SK-N-SH (cell line): ENCODE data around the gene DDA1. TPM values are rescaled to one million over a fixed set of nuclear protein-coding genes. Genes with fewer than 3 reads are reported as not detected.

ENCODE experiments used
- CTCF ChIA-PET: fragments of 300-600, 350-600 bp; formaldehyde crosslinking; extraction: SDS; loops from one replicate; lab custom pipeline; 2021; lab: Yijun Ruan, JAX
- POLR2A ChIA-PET: fragments of 350-600 bp; sonication (Branson Sonifier 250); formaldehyde crosslinking; extraction: SDS; loops from one replicate; lab custom pipeline; 2020; ENCODE audit warnings: antibody characterized with exemption, inconsistent platforms; lab: Yijun Ruan, JAX
- DNase-seq: peaks from one replicate; pipeline ENCODE4 v3.0.0; 2012
- H2AFZ ChIP-seq: fragments of 200-600 bp; sonication (generic); 2 replicates; pipeline ENCODE4 v1.8.1; 2016; ENCODE audit warnings: antibody characterized with exemption, mild to moderate bottlenecking, low read depth
- H3F3A ChIP-seq: fragments of 200-600 bp; sonication (generic); replicated peaks from 2 replicates; pipeline ENCODE3; 2016; ENCODE audit warnings: antibody characterized with exemption, mild to moderate bottlenecking; ENCODE audit not compliant: insufficient read depth
- H3K27ac ChIP-seq, 2 experiments: fragments of 200-500 bp in 1 of 2; fragments of 200-600 bp in 1 of 2; sonication (Bioruptor generic) in 1 of 2; sonication (generic), shearing (Covaris generic) in 1 of 2; 2 replicates each; pipeline versions ENCODE4 v1.5.1 to v1.6.1; 2014 to 2016; ENCODE audit warnings: low read depth in 2 of 2, inconsistent platforms in 1 of 2, low read length in 1 of 2, mild to moderate bottlenecking in 1 of 2, mixed read lengths in 1 of 2
- H3K27me3 ChIP-seq: fragments of 200-600 bp; sonication (generic), shearing (Covaris generic); 2 replicates; pipeline ENCODE4 v1.6.1; 2016; ENCODE audit warnings: mixed run types; ENCODE audit not compliant: insufficient read depth
- H3K36me3 ChIP-seq, 2 experiments: fragments of 200-500 bp in 1 of 2; fragments of 200-600 bp in 1 of 2; sonication (Bioruptor generic) in 1 of 2; sonication (generic) in 1 of 2; replicated peaks in 1 of 2; 2 replicates each; pipeline versions ENCODE3 to v1.5.1; 2014 to 2016; ENCODE audit warnings: low read length in 1 of 2, mild to moderate bottlenecking in 1 of 2; ENCODE audit not compliant: insufficient read depth in 2 of 2, control insufficient read depth in 1 of 2
- H3K4me1 ChIP-seq, 2 experiments: fragments of 200-500 bp in 1 of 2; fragments of 200-600 bp in 1 of 2; sonication (Bioruptor generic) in 1 of 2; sonication (generic), shearing (Covaris generic) in 1 of 2; 2 replicates each; pipeline versions ENCODE4 v1.5.1 to v1.6.1; 2014 to 2016; ENCODE audit warnings: low read depth in 1 of 2, low read length in 1 of 2, mixed run types in 1 of 2; ENCODE audit not compliant: insufficient read depth in 2 of 2, control insufficient read depth in 1 of 2
- H3K4me2 ChIP-seq: fragments of 200-600 bp; sonication (generic), shearing (Covaris generic); 2 replicates; pipeline ENCODE4 v1.6.1; 2017; ENCODE audit warnings: mixed run types
- H3K4me3 ChIP-seq, 2 experiments: fragments of 200-500 bp in 1 of 2; fragments of 200-600 bp in 1 of 2; sonication (Bioruptor generic) in 1 of 2; sonication (generic), shearing (Covaris generic) in 1 of 2; 2 replicates each; pipeline versions ENCODE4 v1.5.1 to v1.8.1; 2014 to 2016; ENCODE audit warnings: low read depth in 2 of 2, inconsistent platforms in 1 of 2, low read length in 1 of 2, mild to moderate bottlenecking in 1 of 2, mixed read lengths in 1 of 2, moderate library complexity in 1 of 2
- H3K79me2 ChIP-seq: fragments of 200-600 bp; sonication (generic); 2 replicates; pipeline ENCODE4 v1.8.1; 2017; ENCODE audit warnings: mild to moderate bottlenecking; ENCODE audit not compliant: insufficient read depth
- H3K9ac ChIP-seq: fragments of 200-600 bp; sonication (generic); 2 replicates; pipeline ENCODE4 v1.6.1; 2017; ENCODE audit warnings: mixed run types
- H3K9me2 ChIP-seq: fragments of 200-600 bp; sonication (generic); 2 replicates; pipeline ENCODE4 v1.6.1; 2017; ENCODE audit warnings: mixed run types
- H3K9me3 ChIP-seq: fragments of 200-600 bp; sonication (generic); 2 replicates; pipeline ENCODE4 v1.6.1; 2017; ENCODE audit warnings: mixed run types, mild to moderate bottlenecking, moderate library complexity
- H4K20me1 ChIP-seq: fragments of 200-600 bp; sonication (generic); 2 replicates; pipeline ENCODE4 v1.6.1; 2017; ENCODE audit warnings: mild to moderate bottlenecking, mixed run types; ENCODE audit not compliant: insufficient read depth
- CHD2 ChIP-seq: fragments of 150-350 bp; IDR thresholded peaks from 2 replicates; pipeline ENCODE4 v1.6.1; 2018; ENCODE audit warnings: low read length; ENCODE audit not compliant: partially characterized antibody
- ELF1 ChIP-seq: IDR thresholded peaks from 2 replicates; pipeline ENCODE4 v1.4.0; 2012
- EP300 ChIP-seq, 2 experiments: IDR thresholded peaks; 2 replicates each; pipeline versions ENCODE4 v1.4.0 to v1.6.1; 2012; ENCODE audit warnings: borderline replicate concordance in 1 of 2, low read depth in 1 of 2, low read length in 1 of 2
- FOXJ3 ChIP-seq: sonication (generic); formaldehyde crosslinking; IDR thresholded peaks from 2 replicates; pipeline ENCODE4 v1.5.1; 2020; ENCODE audit warnings: mild to moderate bottlenecking, missing genetic modification reagents
- GATA2 ChIP-seq: sonication (generic); formaldehyde crosslinking; IDR thresholded peaks from 2 replicates; pipeline ENCODE4 v1.5.0; 2020; ENCODE audit warnings: mild to moderate bottlenecking, missing genetic modification reagents
- JUND ChIP-seq: IDR thresholded peaks from 2 replicates; pipeline ENCODE4 v1.4.0; 2012
- MXI1 ChIP-seq: IDR thresholded peaks from 2 replicates; pipeline ENCODE4 v1.6.1; 2012; ENCODE audit warnings: mild to moderate bottlenecking, low read depth, low read length, improper control_type of control experiment
- NFIC ChIP-seq: IDR thresholded peaks from 2 replicates; pipeline ENCODE4 v1.4.0; 2012; ENCODE audit warnings: borderline replicate concordance
- REST ChIP-seq: IDR thresholded peaks from 2 replicates; pipeline ENCODE4 v1.6.1; 2012; ENCODE audit warnings: mild to moderate bottlenecking, low read depth, low read length, moderate library complexity
- RFX5 ChIP-seq: IDR thresholded peaks from 2 replicates; pipeline ENCODE4 v1.6.1; 2012; ENCODE audit warnings: mild to moderate bottlenecking, improper control_type of control experiment, low read length
- SIN3A ChIP-seq: IDR thresholded peaks from 2 replicates; pipeline ENCODE4 v1.6.1; 2012; ENCODE audit warnings: low read depth, mild to moderate bottlenecking, low read length, moderate library complexity, borderline replicate concordance
- USF1 ChIP-seq: IDR thresholded peaks from 2 replicates; pipeline ENCODE4 v1.4.0; 2012; ENCODE audit warnings: low read depth, borderline replicate concordance
- WGBS: methylation state at CpG from one replicate; pipeline ENCODE4 v1.1.6; 2017; ENCODE audit warnings: low lambda C conversion rate; 5-methylcytosine and 5-hydroxymethylcytosine counted together
- polyA plus RNA-seq, 3 experiments: library from polyadenylated mRNA; depleted of rRNA; stranded (reverse); fragments of >200 nt; gene quantifications; 2 replicates each; pipeline ENCODE4 v1.2.3, GENCODE V29; 2012
- TF ChIP-seq, protein P1 (sequence below): fragments of 200-600 bp; sonication (generic); IDR thresholded peaks from 2 replicates; pipeline ENCODE4 v1.6.1; 2017; ENCODE audit warnings: antibody characterized with exemption, mild to moderate bottlenecking, moderate library complexity
- TF ChIP-seq, protein P2 (sequence below): fragments of 150-350 bp; IDR thresholded peaks from 2 replicates; pipeline ENCODE4 v1.6.1; 2017; ENCODE audit warnings: antibody characterized with exemption, low read length, low read depth, borderline replicate concordance

The DDA1 gene
- polyA plus RNA-seq, 1 of the 3 experiments (the other 2 are of a cell fraction): 135 TPM

DNA sequence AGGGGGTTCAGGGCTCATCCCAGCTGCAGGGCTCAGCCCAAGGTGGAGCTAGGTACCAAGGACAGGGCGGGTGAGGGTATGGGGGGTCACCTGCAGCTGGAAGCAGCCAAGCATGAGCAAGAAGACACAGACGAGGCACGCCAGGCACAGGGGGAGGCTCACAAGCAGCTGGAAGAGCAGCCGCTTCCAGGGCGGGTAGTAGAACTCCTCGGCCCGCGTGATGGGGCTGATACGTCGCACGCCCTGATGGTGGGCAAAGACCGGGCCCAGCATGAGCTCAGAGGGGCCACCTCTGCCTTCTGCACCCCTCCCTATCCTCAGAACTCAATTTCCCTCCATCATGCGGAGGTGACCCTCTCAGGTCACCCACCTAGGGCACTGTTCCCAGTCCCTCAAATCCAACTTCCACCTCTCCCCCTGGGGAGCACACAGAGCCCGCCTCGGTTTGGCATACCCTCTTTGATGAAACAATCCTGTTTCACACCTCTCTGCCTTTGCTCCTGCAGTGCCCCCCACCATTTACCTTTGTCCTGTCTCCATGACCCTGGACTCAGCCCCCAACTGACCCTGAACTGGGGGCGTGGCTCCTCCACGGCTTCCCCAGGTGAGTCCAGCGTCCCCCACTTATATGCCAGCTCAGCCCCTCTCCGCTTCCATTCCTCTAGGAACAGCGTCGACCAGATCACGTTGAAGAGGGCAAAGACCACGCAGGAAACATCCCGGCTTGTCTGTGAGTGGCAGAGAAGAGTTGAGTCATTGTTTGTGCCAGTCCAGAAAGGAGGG, 21.1 kb downstream of the DDA1 start:
- H3K9me3 ChIP-seq: no peaks in the 10 kb centered on the region
- H3K4me2 ChIP-seq: no peak overlapping the region
- peaks cover 0 to 9% of the 10 kb centered on the region in 2 experiments for H3K36me3 ChIP-seq
- H3K4me3 ChIP-seq: no peak overlapping the region
- no peak overlapping the region for H3K27ac ChIP-seq
- no peaks in the 10 kb centered on the region for H3K79me2 ChIP-seq
- H2AFZ ChIP-seq: no peak overlapping the region
- no peak overlapping the region for H3K9ac ChIP-seq
- peaks cover 2% of the 10 kb centered on the region for H3F3A ChIP-seq
- H3K4me1 ChIP-seq: peaks cover 0 to 16% of the 10 kb centered on the region in 2 experiments; a peak in 1 of 4 replicates
- H3K9me2 ChIP-seq: no peaks in the 10 kb centered on the region
- WGBS: 88% methylated on average over 18 of the region's 24 CpGs
- POLR2A ChIA-PET: interaction anchor here (0.8 to 1.3 kb wide), 2 partner anchors 18 to 21 kb away, joined by 3 to 4 read pairs; partner anchors contain the start of gene DDA1
- H4K20me1 ChIP-seq: no peaks in the 10 kb centered on the region
- CTCF ChIA-PET: interaction anchor here (1.2 kb wide), 1 partner anchor 55 kb away, joined by 5 read pairs; no protein-coding TSS in a partner anchor
- no peaks in the 10 kb centered on the region for H3K27me3 ChIP-seq
- no peak for DNase-seq
- TF ChIP-seq JUND (no peak), EP300 (IDR thresholded peaks at IDR 0.05; ENCODE audit: borderline replicate concordance in 1 of 2, low read depth in 1 of 2, low read length in 1 of 2) (no peak), SIN3A (no peak), USF1 (no peak), GATA2 (CRISPR knock-in tag) (no peak), RFX5 (no peak), CHD2 (no peak), NFIC (no peak), REST (no peak), FOXJ3 (no peak), MXI1 (no peak), ELF1 (no peak)
- TF ChIP-seq, protein P1, sequence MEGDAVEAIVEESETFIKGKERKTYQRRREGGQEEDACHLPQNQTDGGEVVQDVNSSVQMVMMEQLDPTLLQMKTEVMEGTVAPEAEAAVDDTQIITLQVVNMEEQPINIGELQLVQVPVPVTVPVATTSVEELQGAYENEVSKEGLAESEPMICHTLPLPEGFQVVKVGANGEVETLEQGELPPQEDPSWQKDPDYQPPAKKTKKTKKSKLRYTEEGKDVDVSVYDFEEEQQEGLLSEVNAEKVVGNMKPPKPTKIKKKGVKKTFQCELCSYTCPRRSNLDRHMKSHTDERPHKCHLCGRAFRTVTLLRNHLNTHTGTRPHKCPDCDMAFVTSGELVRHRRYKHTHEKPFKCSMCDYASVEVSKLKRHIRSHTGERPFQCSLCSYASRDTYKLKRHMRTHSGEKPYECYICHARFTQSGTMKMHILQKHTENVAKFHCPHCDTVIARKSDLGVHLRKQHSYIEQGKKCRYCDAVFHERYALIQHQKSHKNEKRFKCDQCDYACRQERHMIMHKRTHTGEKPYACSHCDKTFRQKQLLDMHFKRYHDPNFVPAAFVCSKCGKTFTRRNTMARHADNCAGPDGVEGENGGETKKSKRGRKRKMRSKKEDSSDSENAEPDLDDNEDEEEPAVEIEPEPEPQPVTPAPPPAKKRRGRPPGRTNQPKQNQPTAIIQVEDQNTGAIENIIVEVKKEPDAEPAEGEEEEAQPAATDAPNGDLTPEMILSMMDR: no peak
- TF ChIP-seq, protein P2, sequence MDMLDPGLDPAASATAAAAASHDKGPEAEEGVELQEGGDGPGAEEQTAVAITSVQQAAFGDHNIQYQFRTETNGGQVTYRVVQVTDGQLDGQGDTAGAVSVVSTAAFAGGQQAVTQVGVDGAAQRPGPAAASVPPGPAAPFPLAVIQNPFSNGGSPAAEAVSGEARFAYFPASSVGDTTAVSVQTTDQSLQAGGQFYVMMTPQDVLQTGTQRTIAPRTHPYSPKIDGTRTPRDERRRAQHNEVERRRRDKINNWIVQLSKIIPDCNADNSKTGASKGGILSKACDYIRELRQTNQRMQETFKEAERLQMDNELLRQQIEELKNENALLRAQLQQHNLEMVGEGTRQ: no peak
